IMR-90 (cell line): ENCODE data around the gene DAAM1. TPM values are rescaled to one million over a fixed set of nuclear protein-coding genes. Genes with fewer than 3 reads are reported as not detected.

Source experiments
- ATAC-seq: fragments of 200-7000 bp; cut with Tn5 transposase; 2 replicates; pipeline ENCODE4 v1.9.1; 2020; ENCODE audit warnings: low read depth, mild to moderate bottlenecking, moderate library complexity
- BruUV-seq: library from RNA; stranded (reverse); fragments of 400-500 nt; replicated peaks from 2 replicates; lab custom pipeline; 2021; lab: Mats Ljungman, UMichigan
- CTCF ChIA-PET: fragments of 300-600 bp; formaldehyde crosslinking; extraction: SDS; loops from one replicate; lab custom pipeline; 2021; ENCODE audit warnings: antibody characterized with exemption; lab: Yijun Ruan, JAX
- POLR2A ChIA-PET: fragments of 300-600 bp; sonication (Branson Sonifier 250); formaldehyde crosslinking; loops from one replicate; lab custom pipeline; 2022; ENCODE audit warnings: antibody characterized with exemption; ENCODE audit not compliant: unreplicated experiment; lab: Charles Lee
- DNase-seq: peaks from one replicate; pipeline ENCODE4 v3.0.0; 2013
- H2AFZ ChIP-seq: replicated peaks from 2 replicates; pipeline ENCODE3; 2013; ENCODE audit warnings: low read length, mild to moderate bottlenecking; ENCODE audit not compliant: poor library complexity
- H2AK5ac ChIP-seq: 2 replicates; pipeline ENCODE4 v1.6.1; 2013; ENCODE audit warnings: low read depth, low read length, inconsistent platforms
- H2AK9ac ChIP-seq: replicated peaks from 2 replicates; pipeline ENCODE3; 2013; ENCODE audit warnings: mild to moderate bottlenecking, low read depth, low read length, moderate library complexity; ENCODE audit not compliant: poor library complexity
- H2BK120ac ChIP-seq: 2 replicates; pipeline ENCODE4 v1.6.1; 2013; ENCODE audit warnings: low read depth, low read length, inconsistent platforms
- H2BK15ac ChIP-seq: 3 replicates; pipeline ENCODE4 v1.6.1; 2013; ENCODE audit warnings: low read depth, low read length, inconsistent platforms
- H2BK20ac ChIP-seq: 2 replicates; pipeline ENCODE4 v1.6.1; 2013; ENCODE audit warnings: low read depth, mild to moderate bottlenecking, inconsistent platforms, low read length, moderate library complexity
- H2BK5ac ChIP-seq: 2 replicates; pipeline ENCODE4 v1.6.1; 2013; ENCODE audit warnings: mild to moderate bottlenecking, low read depth, low read length, inconsistent platforms; ENCODE audit not compliant: poor library complexity, severe bottlenecking
- H3K14ac ChIP-seq: replicated peaks from 2 replicates; pipeline ENCODE4 v1.6.1; 2013; ENCODE audit warnings: low read depth, low read length, inconsistent platforms
- H3K18ac ChIP-seq: 2 replicates; pipeline ENCODE4 v1.6.1; 2013; ENCODE audit warnings: low read depth, low read length, control low read depth
- H3K23ac ChIP-seq: 2 replicates; pipeline ENCODE4 v1.6.1; 2013; ENCODE audit warnings: low read depth, low read length, inconsistent platforms
- H3K27ac ChIP-seq: 2 replicates; pipeline ENCODE4 v1.5.1; 2013; ENCODE audit warnings: mild to moderate bottlenecking, control low read depth, low read length; ENCODE audit not compliant: insufficient read depth
- H3K27me3 ChIP-seq: 2 replicates; pipeline ENCODE4 v1.6.1; 2013; ENCODE audit warnings: low read length; ENCODE audit not compliant: control insufficient read depth, insufficient read depth
- H3K36me3 ChIP-seq: 2 replicates; pipeline ENCODE4 v1.6.1; 2013; ENCODE audit warnings: low read length, mixed read lengths; ENCODE audit not compliant: control insufficient read depth, insufficient read depth
- H3K4ac ChIP-seq: 2 replicates; pipeline ENCODE4 v1.6.1; 2013; ENCODE audit warnings: low read depth, low read length, inconsistent platforms
- H3K4me1 ChIP-seq: 2 replicates; pipeline ENCODE4 v1.6.1; 2013; ENCODE audit warnings: low read length, mixed read lengths; ENCODE audit not compliant: control insufficient read depth, insufficient read depth
- H3K4me2 ChIP-seq: 2 replicates; pipeline ENCODE4 v1.6.1; 2013; ENCODE audit warnings: low read depth, mild to moderate bottlenecking, control low read depth, low read length, moderate library complexity
- H3K4me3 ChIP-seq: 2 replicates; pipeline ENCODE4 v1.5.1; 2013; ENCODE audit warnings: low read depth, mild to moderate bottlenecking, control low read depth, low read length, moderate library complexity; ENCODE audit not compliant: insufficient read depth
- H3K56ac ChIP-seq: 2 replicates; pipeline ENCODE4 v1.6.1; 2013; ENCODE audit warnings: low read length, inconsistent platforms; ENCODE audit not compliant: insufficient read depth; ENCODE audit errors: extremely low read depth
- H3K79me1 ChIP-seq, 2 experiments: 2 replicates each; pipeline ENCODE4 v1.6.1; 2013; ENCODE audit warnings: low read length in 2 of 2, inconsistent platforms in 1 of 2, low read depth in 1 of 2
- H3K9ac ChIP-seq: 2 replicates; pipeline ENCODE4 v1.6.1; 2013; ENCODE audit warnings: low read depth, low read length, control low read depth
- H3K9me1 ChIP-seq: 2 replicates; pipeline ENCODE4 v1.6.1; 2013; ENCODE audit warnings: low read length, inconsistent platforms; ENCODE audit not compliant: insufficient read depth
- H3K9me3 ChIP-seq: 2 replicates; pipeline ENCODE4 v1.6.1; 2013; ENCODE audit warnings: low read length; ENCODE audit not compliant: control insufficient read depth, insufficient read depth
- H4K20me1 ChIP-seq: 2 replicates; pipeline ENCODE4 v1.6.1; 2013; ENCODE audit warnings: low read length, inconsistent platforms; ENCODE audit not compliant: insufficient read depth
- H4K5ac ChIP-seq: 2 replicates; pipeline ENCODE4 v1.6.1; 2013; ENCODE audit warnings: mild to moderate bottlenecking, low read depth, low read length, control low read depth
- H4K8ac ChIP-seq, 2 experiments: 2 replicates each; pipeline ENCODE4 v1.6.1; 2013; ENCODE audit warnings: low read depth in 2 of 2, low read length in 2 of 2, control low read depth in 1 of 2, inconsistent platforms in 1 of 2
- H4K91ac ChIP-seq: 2 replicates; pipeline ENCODE4 v1.6.1; 2013; ENCODE audit warnings: low read depth, low read length, inconsistent platforms; ENCODE audit not compliant: insufficient read depth
- BHLHE40 ChIP-seq: fragments of 150-350 bp; IDR thresholded peaks from 2 replicates; pipeline ENCODE4 v1.6.1; 2016; ENCODE audit warnings: mild to moderate bottlenecking, low read depth, low read length
- CEBPB ChIP-seq: IDR thresholded peaks from 2 replicates; pipeline ENCODE4 v1.6.1; 2012; ENCODE audit warnings: low read depth, low read length, improper control_type of control experiment
- CHD1 ChIP-seq: IDR thresholded peaks from 2 replicates; pipeline ENCODE4 v1.6.1; 2012; ENCODE audit warnings: low read depth, low read length, improper control_type of control experiment
- CTCF ChIP-seq: conservative IDR thresholded peaks from 2 replicates; pipeline ENCODE4 v1.5.1; 2012; ENCODE audit warnings: mild to moderate bottlenecking, low read depth, low read length, improper control_type of control experiment
- ELK1 ChIP-seq: fragments of 150-350 bp; IDR thresholded peaks from 2 replicates; pipeline ENCODE4 v1.6.1; 2016; ENCODE audit warnings: low read depth, mild to moderate bottlenecking, low read length, moderate library complexity, borderline replicate concordance
- FOS ChIP-seq: fragments of 150-350 bp; IDR thresholded peaks from 2 replicates; pipeline ENCODE4 v1.6.1; 2016; ENCODE audit warnings: low read depth, low read length
- MAFK ChIP-seq: IDR thresholded peaks from 2 replicates; pipeline ENCODE4 v1.6.1; 2012; ENCODE audit warnings: low read depth, low read length, improper control_type of control experiment
- MAZ ChIP-seq: IDR thresholded peaks from 2 replicates; pipeline ENCODE4 v1.6.1; 2012; ENCODE audit warnings: low read depth, mild to moderate bottlenecking, low read length, improper control_type of control experiment, moderate library complexity, borderline replicate concordance
- MXI1 ChIP-seq: IDR thresholded peaks from 2 replicates; pipeline ENCODE4 v1.6.1; 2012; ENCODE audit warnings: low read depth, mild to moderate bottlenecking, low read length, moderate library complexity, borderline replicate concordance
- NFE2L2 ChIP-seq: fragments of 150-350 bp; IDR thresholded peaks from 2 replicates; pipeline ENCODE4 v1.6.1; 2016; ENCODE audit warnings: low read depth, mild to moderate bottlenecking, low read length
- POLR2A ChIP-seq: IDR thresholded peaks from 2 replicates; pipeline ENCODE4 v1.6.1; 2012; ENCODE audit warnings: mild to moderate bottlenecking, low read depth, low read length
- RAD21 ChIP-seq: IDR thresholded peaks from 2 replicates; pipeline ENCODE4 v1.6.1; 2012; ENCODE audit warnings: low read length, improper control_type of control experiment
- RCOR1 ChIP-seq: IDR thresholded peaks from 2 replicates; pipeline ENCODE4 v1.6.1; 2012; ENCODE audit warnings: mild to moderate bottlenecking, low read length, improper control_type of control experiment; ENCODE audit not compliant: insufficient replicate concordance
- RFX5 ChIP-seq: IDR thresholded peaks from 2 replicates; pipeline ENCODE4 v1.8.0; 2012; ENCODE audit warnings: low read depth, mild to moderate bottlenecking, low read length, moderate library complexity
- SMC3 ChIP-seq: fragments of 150-350 bp; IDR thresholded peaks from 2 replicates; pipeline ENCODE4 v1.6.1; 2016; ENCODE audit warnings: low read depth, mild to moderate bottlenecking, antibody characterized with exemption, low read length, moderate library complexity
- USF2 ChIP-seq: fragments of 150-350 bp; IDR thresholded peaks from 2 replicates; pipeline ENCODE4 v1.6.1; 2017; ENCODE audit warnings: mild to moderate bottlenecking, antibody characterized with exemption, low read length, low read depth
- WGBS, 2 experiments: methylation state at CpG; one replicate each; pipeline versions ENCODE4 v1.1.5 to v1.1.7; 2013; ENCODE audit warnings: missing lambda C conversion rate in 2 of 2; ENCODE audit not compliant: insufficient read length in 1 of 2; ENCODE audit errors: extremely low coverage in 2 of 2; 5-methylcytosine and 5-hydroxymethylcytosine counted together
- dilution Hi-C: fragments of 300-500 bp; cut with HindIII; formaldehyde crosslinking; loops from one replicate; pipeline ENCODE4 v1.14.3; 2018; ENCODE audit warnings: low sequenced_read_pairs; ENCODE audit not compliant: unreplicated experiment
- in situ Hi-C: fragments of 300-500 bp; cut with MboI; formaldehyde crosslinking; loops from 3 replicates; pipeline ENCODE4 v1.14.3; 2019; ENCODE audit warnings: low sequenced_read_pairs, inconsistent platforms, mixed read lengths
- intact Hi-C: fragments of 100-400 bp; cut with micrococcal nuclease; formaldehyde crosslinking; loops from 2 replicates; pipeline ENCODE4 v1.10.0; 2022
- polyA plus RNA-seq, 3 experiments: library from polyadenylated mRNA; depleted of rRNA; stranded (reverse); fragments of >200 nt; gene quantifications; 2 replicates each; pipeline ENCODE4 v1.2.3, GENCODE V29; 2012; ENCODE audit warnings: low replicate concordance in 1 of 3
- total RNA-seq: library from RNA; depleted of rRNA; stranded (reverse); fragments of >200 nt; gene quantifications from 2 replicates; pipeline ENCODE4 v1.2.3, GENCODE V29; 2012

Gene DAAM1
- total and polyA plus RNA-seq, 2 of the 4 experiments (the other 2 are of a cell fraction): 4.8 to 5.4 TPM

- Histone ChIP-seq H3K36me3 (no peaks in the 10 kb centered on the region; the same call in 1 of the 2 replicates), H2AK9ac (no peak overlapping the region), H4K91ac (no peak overlapping the region), H3K4me3 (no peak overlapping the region), H2BK120ac (no peak overlapping the region), H3K79me1 (no peaks in the 10 kb centered on the region), H4K8ac (no peak overlapping the region), H3K27ac (no peak overlapping the region), H4K20me1 (no peaks in the 10 kb centered on the region), H3K23ac (no peak overlapping the region), H3K14ac (no peak overlapping the region), H2BK15ac (no peak overlapping the region), H3K56ac (no peak overlapping the region), H3K9me1 (no peaks in the 10 kb centered on the region; the same call in 1 of the 2 replicates), H3K4me1 (no peaks in the 10 kb centered on the region), H3K18ac (no peak overlapping the region), H3K9ac (no peak overlapping the region), H2BK5ac (no peak overlapping the region), H3K27me3 (no peaks in the 10 kb centered on the region), H2AK5ac (no peak overlapping the region), H4K5ac (no peak overlapping the region), H3K9me3 (no peaks in the 10 kb centered on the region), H2BK20ac (no peak overlapping the region), H2AFZ (no peak overlapping the region), H3K4me2 (no peak overlapping the region), H3K4ac (no peak overlapping the region)
- TF ChIP-seq CEBPB (no peak), MAFK (no peak), ELK1 (no peak), POLR2A (no peak), MAZ (no peak), BHLHE40 (no peak), CHD1 (no peak), RAD21 (no peak), FOS (no peak), SMC3 (no peak), RCOR1 (no peak), MXI1 (no peak), USF2 (no peak), RFX5 (no peak), NFE2L2 (no peak), CTCF (no peak)
- intact Hi-C loops (no loop called here), in situ Hi-C loops (no loop called here), dilution Hi-C loops (no loop called here)
- BruUV-seq: no TSS peak
- ChIA-PET POLR2A (no interaction called here), CTCF (interaction anchor here (0.9 kb wide), 1 partner anchor 18 kb away, joined by 3 read pairs; no protein-coding TSS in a partner anchor)
- WGBS, 2 experiments: no CpG with 5 or more reads among the region's 1 CpG
- ATAC-seq (no peak), DNase-seq (peak; percentile 25)
Observed at GRCh38 chr14:59389936-59390335, 201.5 kb downstream of the DAAM1 start.
